HAP-1 (cell line): ENCODE results near the gene RPP14.
"Not testable (repeated sequence)": the region's sequence is repeated elsewhere in the genome, so short reads cannot be mapped to it uniquely, and the experiment has no call there.

Experiments
- DNase-seq, 2 experiments: peaks; one replicate each; pipeline ENCODE4 v3.0.0-alpha.2; 2016 to 2020; ENCODE audit warnings: low spot score in 2 of 2
- H3K27me3 ChIP-seq: fragments of 250-450 bp; sonication (Bioruptor Pico); 2 replicates; pipeline ENCODE4 v1.5.1; 2020; ENCODE audit warnings: low read depth, mild to moderate bottlenecking, moderate library complexity
- H3K36me3 ChIP-seq: fragments of 250-450 bp; sonication (Bioruptor Pico); replicated peaks from 2 replicates; pipeline ENCODE4 v1.5.1; 2020; ENCODE audit warnings: mild to moderate bottlenecking
- H3K4me1 ChIP-seq: fragments of 250-450 bp; sonication (Bioruptor Pico); 2 replicates; pipeline ENCODE4 v1.5.1; 2020; ENCODE audit warnings: mild to moderate bottlenecking
- H3K4me3 ChIP-seq: fragments of 250-450 bp; sonication (Bioruptor Pico); 2 replicates; pipeline ENCODE4 v1.5.1; 2020; ENCODE audit warnings: mild to moderate bottlenecking, moderate library complexity
- H3K9me3 ChIP-seq: fragments of 250-450 bp; sonication (Bioruptor Pico); 2 replicates; pipeline ENCODE4 v1.5.1; 2020; ENCODE audit warnings: mild to moderate bottlenecking, moderate library complexity
- in situ Hi-C: fragments of 300-500 bp; cut with MboI; formaldehyde crosslinking; loops from 3 replicates; pipeline ENCODE4 v1.14.3; 2020; ENCODE audit warnings: low sequenced_read_pairs, inconsistent platforms, mixed read lengths

The RPP14 gene

GRCh38 chr3:58329922-58330413 is 23.9 kb downstream of the RPP14 start:
- H3K4me1 ChIP-seq: peaks cover 28% of the 10 kb centered on the region
- H3K27me3 ChIP-seq: no peaks in the 10 kb centered on the region
- DNase-seq: no peak
- H3K36me3 ChIP-seq: no peaks in the 10 kb centered on the region
- no peak overlapping the region for H3K4me3 ChIP-seq
- H3K9me3 ChIP-seq: no peaks in the 10 kb centered on the region
- in situ Hi-C loops: loop anchor here (5.0 to 10.0 kb wide), 2 partner anchors 87 to 165 kb away; partner anchors contain the start of gene KCTD6

GRCh38 chr3:58331593-58332152 is 25.6 kb downstream of the RPP14 start:
- H3K36me3 ChIP-seq: no peaks in the 10 kb centered on the region
- H3K27me3 ChIP-seq: no peaks in the 10 kb centered on the region
- no peak overlapping the region; the same call in 1 of the 2 replicates for H3K4me3 ChIP-seq
- H3K4me1 ChIP-seq: peaks cover 36% of the 10 kb centered on the region
- in situ Hi-C loops: no loop called here
- H3K9me3 ChIP-seq: no peaks in the 10 kb centered on the region
- DNase-seq: no peak

- Histone ChIP-seq H3K36me3 (no peaks in the 10 kb centered on the region), H3K9me3 (no peaks in the 10 kb centered on the region), H3K4me3 (peak within 1 kb of the TSS; percentile 57), H3K27me3 (no peaks in the 10 kb centered on the region), H3K4me1 (peaks cover 36% of the 10 kb centered on the region)
- in situ Hi-C loops: no loop called here
- DNase-seq: peak; percentile 66 to 80
Measured at GRCh38 chr3:58332575-58333188, 26.6 kb downstream of the RPP14 start, which contains the start of gene PXK. Gene PXK (plus strand): TSS chr3:58332892. CDS start chr3:58332989, 97 bp downstream.

GRCh38 chr3:58333206-58334012 is 27.4 kb downstream of the RPP14 start:
- DNase-seq: peak in 1 of 2 experiments; percentile 44
- in situ Hi-C loops: no loop called here
- Histone ChIP-seq H3K4me1 (peaks cover 36% of the 10 kb centered on the region), H3K4me3 (peak overlapping the region; percentile 57), H3K27me3 (no peaks in the 10 kb centered on the region), H3K9me3 (no peaks in the 10 kb centered on the region), H3K36me3 (no peaks in the 10 kb centered on the region)

GRCh38 chr3:58334013-58334321 is 27.9 kb downstream of the RPP14 start:
- in situ Hi-C loops: no loop called here
- no peaks in the 10 kb centered on the region for H3K9me3 ChIP-seq
- no peak for DNase-seq
- H3K4me3 ChIP-seq: peak overlapping the region; percentile 57
- H3K4me1 ChIP-seq: peaks cover 36% of the 10 kb centered on the region
- no peaks in the 10 kb centered on the region for H3K36me3 ChIP-seq
- no peaks in the 10 kb centered on the region for H3K27me3 ChIP-seq

GRCh38 chr3:58334506-58334884 is 28.4 kb downstream of the RPP14 start:
- DNase-seq: no peak
- in situ Hi-C loops: no loop called here
- H3K27me3 ChIP-seq: no peaks in the 10 kb centered on the region
- H3K36me3 ChIP-seq: no peaks in the 10 kb centered on the region
- H3K9me3 ChIP-seq: no peaks in the 10 kb centered on the region
- peak overlapping the region; percentile 57 for H3K4me3 ChIP-seq
- H3K4me1 ChIP-seq: peaks cover 36% of the 10 kb centered on the region

- H3K4me3 ChIP-seq: no peak overlapping the region
- no peaks in the 10 kb centered on the region for H3K36me3 ChIP-seq
- DNase-seq: no peak
- H3K9me3 ChIP-seq: no peaks in the 10 kb centered on the region
- no peaks in the 10 kb centered on the region for H3K27me3 ChIP-seq
- in situ Hi-C loops: no loop called here
- peaks cover 35% of the 10 kb centered on the region for H3K4me1 ChIP-seq
Measured at GRCh38 chr3:58335652-58335947, 29.6 kb downstream of the RPP14 start.

- Histone ChIP-seq H3K27me3 (no peaks in the 10 kb centered on the region), H3K36me3 (no peaks in the 10 kb centered on the region), H3K9me3 (no peaks in the 10 kb centered on the region), H3K4me1 (peaks cover 31% of the 10 kb centered on the region), H3K4me3 (no peak overlapping the region)
- no peak for DNase-seq
- in situ Hi-C loops: no loop called here
Measured at GRCh38 chr3:58336135-58336882, 30.3 kb downstream of the RPP14 start.

DNA sequence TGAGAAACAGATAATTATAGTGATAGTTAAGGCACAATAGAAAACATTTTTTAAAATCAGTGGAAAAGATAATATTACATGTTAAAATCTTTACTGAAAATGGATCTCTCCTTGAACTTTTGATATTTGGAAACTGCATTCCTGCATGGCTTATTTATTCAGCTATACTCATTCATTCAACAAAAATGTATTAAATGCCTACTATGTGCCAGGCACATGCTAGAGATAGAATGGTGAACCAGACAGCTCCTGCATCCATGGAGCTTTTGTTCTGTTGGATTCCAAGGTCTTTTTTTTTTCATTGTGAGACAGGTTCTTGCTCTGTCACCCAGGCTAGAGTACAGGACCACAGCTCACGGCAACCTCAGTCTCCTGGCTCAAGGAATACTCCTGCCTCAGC is 31.1 kb downstream of the RPP14 start:
- DNase-seq: no peak
- Histone ChIP-seq H3K9me3 (no peaks in the 10 kb centered on the region), H3K4me1 (peaks cover 25% of the 10 kb centered on the region), H3K36me3 (no peaks in the 10 kb centered on the region), H3K27me3 (no peaks in the 10 kb centered on the region), H3K4me3 (no peak overlapping the region)
- in situ Hi-C loops: no loop called here

- H3K27me3 ChIP-seq, H3K9me3 ChIP-seq, H3K4me3 ChIP-seq, in situ Hi-C loops, H3K36me3 ChIP-seq, DNase-seq: not testable (repeated sequence)
- peaks cover 16% of the 10 kb centered on the region for H3K4me1 ChIP-seq
Measured at GRCh38 chr3:58339146-58339545, 33.1 kb downstream of the RPP14 start.

GRCh38 chr3:58340594-58341244 is 34.7 kb downstream of the RPP14 start:
- no peak overlapping the region for H3K4me3 ChIP-seq
- no peak for DNase-seq
- no peaks in the 10 kb centered on the region for H3K36me3 ChIP-seq
- no peaks in the 10 kb centered on the region for H3K27me3 ChIP-seq
- H3K4me1 ChIP-seq: peaks cover under 1% of the 10 kb centered on the region
- H3K9me3 ChIP-seq: no peaks in the 10 kb centered on the region
- in situ Hi-C loops: no loop called here

GRCh38 chr3:58341376-58341775 is 35.3 kb downstream of the RPP14 start:
- H3K4me1 ChIP-seq: no peaks in the 10 kb centered on the region
- DNase-seq: no peak
- no peaks in the 10 kb centered on the region for H3K9me3 ChIP-seq
- no peak overlapping the region for H3K4me3 ChIP-seq
- H3K36me3 ChIP-seq: no peaks in the 10 kb centered on the region
- H3K27me3 ChIP-seq: no peaks in the 10 kb centered on the region
- in situ Hi-C loops: no loop called here

DNA sequence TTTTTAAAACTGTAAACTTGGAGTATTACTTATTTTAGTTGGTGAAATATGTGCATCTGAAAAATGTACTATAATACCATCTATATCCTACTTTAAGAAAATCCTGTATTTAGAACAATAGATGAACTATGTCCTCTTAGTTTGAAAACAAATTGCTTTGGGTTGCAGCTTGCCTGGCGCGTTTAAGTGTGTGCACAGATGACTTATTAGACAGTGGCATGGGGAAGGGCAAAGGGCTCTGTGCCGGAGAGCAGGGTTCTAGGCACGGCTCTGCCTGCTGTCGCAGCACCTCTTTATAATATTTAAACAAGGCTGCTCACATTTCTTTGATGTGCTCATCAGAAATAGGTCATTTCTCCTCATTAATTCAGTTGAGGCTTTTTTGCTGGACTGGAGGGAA is 36.6 kb downstream of the RPP14 start:
- H3K4me1 ChIP-seq: no peaks in the 10 kb centered on the region
- no peak overlapping the region for H3K4me3 ChIP-seq
- in situ Hi-C loops: no loop called here

More for the DNA sequence above, 36.6 kb downstream of the RPP14 start:
- H3K36me3 ChIP-seq: no peaks in the 10 kb centered on the region
- H3K9me3 ChIP-seq: no peaks in the 10 kb centered on the region
- H3K27me3 ChIP-seq: no peaks in the 10 kb centered on the region
- DNase-seq: no peak
